Measurements from ENCODE around the gene YES1.

YES1 gene

GRCh38 chr18:676069-676468, 136.0 kb downstream of the YES1 start:
- no peak overlapping the region for H3K27ac ChIP-seq
- TF ChIP-seq ZFX (IDR thresholded peaks at IDR 0.05) = no peak
- no peak for TF ChIP-seq CTCF (conservative IDR thresholded peaks at IDR 0.05)

GRCh38 chr18:675307-675706, 136.7 kb downstream of the YES1 start:
- TF ChIP-seq CTCF (conservative IDR thresholded peaks at IDR 0.05) (no peak), ZFX (IDR thresholded peaks at IDR 0.05) (no peak)
- H3K27ac ChIP-seq = no peak overlapping the region

- TF ChIP-seq CTCF (conservative IDR thresholded peaks at IDR 0.05) (no peak), ZFX (IDR thresholded peaks at IDR 0.05) (no peak)
- H3K27ac ChIP-seq = no peak overlapping the region
These were observed 138.3 kb downstream of the YES1 start for GRCh38 chr18:673769-674168.

GRCh38 chr18:673317-673716, 138.7 kb downstream of the YES1 start:
- no peak overlapping the region for H3K27ac ChIP-seq
- TF ChIP-seq CTCF (conservative IDR thresholded peaks at IDR 0.05) (no peak), ZFX (IDR thresholded peaks at IDR 0.05) (no peak)
